HCT116 (cell line): Measurements from ENCODE around the gene LORICRIN. TPM values are rescaled to one million over a fixed set of nuclear protein-coding genes. Genes with fewer than 3 reads are reported as not detected.

Experiments used
- ATAC-seq: fragments of 200-7000 bp; cut with Tn5 transposase; 2 replicates; pipeline ENCODE4 v1.9.1; 2020; ENCODE audit warnings: mild to moderate bottlenecking, moderate library complexity
- BruUV-seq: library from RNA; stranded (reverse); fragments of 400-500 nt; replicated peaks from 2 replicates; lab custom pipeline; 2021; lab: Mats Ljungman, UMichigan
- CTCF ChIA-PET: fragments of 300-600 bp; sonication (Branson Sonifier 250); formaldehyde crosslinking; loops from one replicate; lab custom pipeline; 2021; ENCODE audit warnings: antibody characterized with exemption; lab: Charles Lee
- POLR2A ChIA-PET: fragments of 300-600, 350-600 bp; sonication (Branson Sonifier 250); formaldehyde crosslinking; loops from one replicate; lab custom pipeline; 2021; ENCODE audit warnings: antibody characterized with exemption; lab: Charles Lee
- RAD21 ChIA-PET, 2 experiments: fragments of 300-600 bp; sonication (Branson Sonifier 250); formaldehyde crosslinking; loops; one replicate each; lab custom pipeline; 2023; ENCODE audit warnings: low total read pairs in 2 of 2; ENCODE audit not compliant: uncharacterized antibody in 2 of 2, unreplicated experiment in 2 of 2, low non-redundant PET in 1 of 2; lab: Charles Lee
- DNase-seq: peaks from one replicate; pipeline ENCODE4 v3.0.0-alpha.2; 2010; ENCODE audit warnings: low read depth, low spot score
- H2AFZ ChIP-seq: fragments of 200-600 bp; shearing (Covaris generic), sonication (generic); 2 replicates; pipeline ENCODE4 v1.6.1; 2017; ENCODE audit warnings: low read depth, mixed run types, mixed read lengths, antibody characterized with exemption, low read length; ENCODE audit not compliant: poor library complexity, severe bottlenecking
- H3K27ac ChIP-seq: 2 replicates; pipeline ENCODE4 v1.5.1; 2012; ENCODE audit warnings: low read depth, low read length
- H3K27me3 ChIP-seq: fragments of 200-600 bp; sonication (generic); 2 replicates; pipeline ENCODE4 v1.6.1; 2016; ENCODE audit warnings: mixed run types, low read length, mixed read lengths; ENCODE audit not compliant: insufficient read depth
- H3K36me3 ChIP-seq, 2 experiments: fragments of 200-500 bp in 1 of 2; fragments of 200-600 bp in 1 of 2; sonication (Bioruptor generic) in 1 of 2; sonication (generic) in 1 of 2; 2 replicates each; pipeline versions ENCODE4 v1.5.1 to v1.6.1; 2014 to 2016; ENCODE audit warnings: low read length in 2 of 2, inconsistent platforms in 1 of 2, mixed read lengths in 1 of 2, mixed run types in 1 of 2; ENCODE audit not compliant: insufficient read depth in 2 of 2, control insufficient read depth in 1 of 2
- H3K4me1 ChIP-seq, 2 experiments: fragments of 200-600 bp in 1 of 2; sonication (generic) in 1 of 2; 2 replicates each; pipeline versions ENCODE4 v1.5.1 to v1.6.1; 2012 to 2017; ENCODE audit warnings: low read length in 2 of 2, inconsistent platforms in 1 of 2, mild to moderate bottlenecking in 1 of 2, mixed read lengths in 1 of 2, mixed run types in 1 of 2, moderate library complexity in 1 of 2; ENCODE audit not compliant: insufficient read depth in 2 of 2, control insufficient read depth in 1 of 2
- H3K4me2 ChIP-seq: fragments of 200-600 bp; sonication (generic); 2 replicates; pipeline ENCODE4 v1.6.1; 2017; ENCODE audit warnings: mixed run types, low read length, mixed read lengths
- H3K4me3 ChIP-seq, 2 experiments: fragments of 200-600 bp in 1 of 2; sonication (generic) in 1 of 2; replicated peaks in 1 of 2; 2 replicates each; pipeline ENCODE4 v1.5.1; 2011 to 2016; ENCODE audit warnings: low read length in 2 of 2, control low read depth in 1 of 2, low read depth in 1 of 2, mild to moderate bottlenecking in 1 of 2, mixed read lengths in 1 of 2, mixed run types in 1 of 2
- H3K79me2 ChIP-seq: fragments of 200-600 bp; sonication (generic); 2 replicates; pipeline ENCODE4 v1.6.1; 2017; ENCODE audit warnings: mild to moderate bottlenecking, mixed run types, low read length, moderate library complexity, mixed read lengths; ENCODE audit not compliant: insufficient read depth
- H3K9ac ChIP-seq: fragments of 200-600 bp; sonication (generic); 2 replicates; pipeline ENCODE4 v1.6.1; 2016; ENCODE audit warnings: low read length, mixed read lengths
- H3K9me2 ChIP-seq: fragments of 200-600 bp; sonication (generic), shearing (Covaris generic); 2 replicates; pipeline ENCODE4 v1.6.1; 2017; ENCODE audit warnings: mixed run types, mild to moderate bottlenecking, moderate library complexity; ENCODE audit not compliant: insufficient read depth
- H3K9me3 ChIP-seq, 2 experiments: fragments of 200-500 bp in 1 of 2; fragments of 200-600 bp in 1 of 2; sonication (Bioruptor generic) in 1 of 2; sonication (generic) in 1 of 2; 2 replicates each; pipeline ENCODE4 v1.6.1; 2014 to 2017; ENCODE audit warnings: low read length in 2 of 2, mixed read lengths in 2 of 2, inconsistent platforms in 1 of 2, low read depth in 1 of 2, mild to moderate bottlenecking in 1 of 2, mixed run types in 1 of 2, moderate library complexity in 1 of 2; ENCODE audit not compliant: control insufficient read depth in 1 of 2, insufficient read depth in 1 of 2
- H4K20me1 ChIP-seq: fragments of 200-600 bp; sonication (generic), shearing (Covaris generic); 2 replicates; pipeline ENCODE4 v1.6.1; 2017; ENCODE audit warnings: mixed run types, mild to moderate bottlenecking, moderate library complexity; ENCODE audit not compliant: insufficient read depth
- ATF3 ChIP-seq: IDR thresholded peaks from 2 replicates; pipeline ENCODE4 v1.6.1; 2012
- CBX3 ChIP-seq: IDR thresholded peaks from 2 replicates; pipeline ENCODE4 v1.6.1; 2012; ENCODE audit warnings: low read depth
- CEBPB ChIP-seq: IDR thresholded peaks from 2 replicates; pipeline ENCODE4 v1.6.1; 2012; ENCODE audit warnings: low read depth
- CTCF ChIP-seq, 3 experiments: fragments of 200-600 bp in 1 of 3; sonication (generic) in 1 of 3; IDR thresholded peaks in 2 of 3; conservative IDR thresholded peaks in 1 of 3; 2 replicates each; pipeline ENCODE4 v1.5.1; 2012 to 2017; ENCODE audit warnings: low read depth in 2 of 3, low read length in 2 of 3, antibody characterized with exemption in 1 of 3, borderline replicate concordance in 1 of 3, control low read depth in 1 of 3, mild to moderate bottlenecking in 1 of 3, mixed read lengths in 1 of 3, mixed run types in 1 of 3, moderate library complexity in 1 of 3; ENCODE audit not compliant: insufficient read depth in 1 of 3
- ELF1 ChIP-seq: IDR thresholded peaks from 2 replicates; pipeline ENCODE4 v1.6.1; 2012; ENCODE audit warnings: low read depth, borderline replicate concordance
- EZH2 ChIP-seq: fragments of 200-600 bp; sonication (generic); IDR thresholded peaks from 2 replicates; pipeline ENCODE4 v1.6.1; 2017; ENCODE audit warnings: antibody characterized with exemption, mixed run types
- EZH2phosphoT487 ChIP-seq: fragments of 200-600 bp; IDR thresholded peaks from 2 replicates; pipeline ENCODE4 v1.6.1; 2018; ENCODE audit warnings: antibody characterized with exemption, borderline replicate concordance
- FOSL1 ChIP-seq: IDR thresholded peaks from 2 replicates; pipeline ENCODE4 v1.6.1; 2012; ENCODE audit warnings: low read depth
- JUND ChIP-seq: IDR thresholded peaks from 2 replicates; pipeline ENCODE4 v1.6.1; 2012
- MAX ChIP-seq: IDR thresholded peaks from 2 replicates; pipeline ENCODE4 v1.6.1; 2012
- POLR2A ChIP-seq: IDR thresholded peaks from 2 replicates; pipeline ENCODE4 v1.7.0; 2011; ENCODE audit warnings: borderline replicate concordance; ENCODE audit not compliant: insufficient read depth, insufficient read length; ENCODE audit errors: extremely low read depth
- POLR2AphosphoS5 ChIP-seq: IDR thresholded peaks from 2 replicates; pipeline ENCODE4 v1.6.1; 2011; ENCODE audit warnings: mild to moderate bottlenecking, low read depth, low read length, moderate library complexity
- RAD21 ChIP-seq: IDR thresholded peaks from 2 replicates; pipeline ENCODE4 v1.6.1; 2012; ENCODE audit warnings: low read depth, mild to moderate bottlenecking
- REST ChIP-seq: IDR thresholded peaks from 2 replicates; pipeline ENCODE4 v1.6.1; 2012; ENCODE audit warnings: low read depth
- SP1 ChIP-seq: IDR thresholded peaks from 2 replicates; pipeline ENCODE4 v1.6.1; 2012; ENCODE audit warnings: low read depth
- SRF ChIP-seq: IDR thresholded peaks from 2 replicates; pipeline ENCODE4 v1.6.1; 2012; ENCODE audit warnings: low read depth
- TCF7L2 ChIP-seq: IDR thresholded peaks from 2 replicates; pipeline ENCODE4 v1.7.0; 2011; ENCODE audit warnings: borderline replicate concordance, inconsistent platforms; ENCODE audit not compliant: insufficient read depth, insufficient read length; ENCODE audit errors: extremely low read depth
- YY1 ChIP-seq: IDR thresholded peaks from 2 replicates; pipeline ENCODE4 v1.6.1; 2011; ENCODE audit warnings: low read length, low read depth, moderate library complexity, mild to moderate bottlenecking; ENCODE audit not compliant: insufficient replicate concordance; ENCODE audit errors: extremely low read depth
- ZFX ChIP-seq: fragments of 450-650 bp; IDR thresholded peaks from 2 replicates; pipeline ENCODE4 v1.6.1; 2017
- ZNF274 ChIP-seq: fragments of 200-500 bp; sonication (Bioruptor generic); IDR thresholded peaks from 2 replicates; pipeline ENCODE4 v1.6.1; 2014; ENCODE audit warnings: mild to moderate bottlenecking, low read depth, low read length, inconsistent platforms
- intact Hi-C: fragments of 100-400 bp; cut with micrococcal nuclease; formaldehyde crosslinking; loops from 2 replicates; pipeline ENCODE4 v1.10.0; 2022
- total RNA-seq: library from RNA; stranded (reverse); gene quantifications from one replicate; pipeline ENCODE4 v1.2.1, GENCODE V29; 2021; ENCODE audit not compliant: unreplicated experiment

The LORICRIN gene
- total RNA-seq, 1 experiment from 2014 or later = not detected

- DNase-seq (no peak), ATAC-seq (no peak)
- Histone ChIP-seq H3K9me2 (no peaks in the 10 kb centered on the region), H3K27me3 (no peaks in the 10 kb centered on the region; the same call in 1 of the 2 replicates), H3K36me3 (no peaks in the 10 kb centered on the region), H3K27ac (no peak overlapping the region), H4K20me1 (no peaks in the 10 kb centered on the region), H3K79me2 (no peaks in the 10 kb centered on the region), H2AFZ (no peak overlapping the region), H3K4me2 (no peak overlapping the region), H3K4me3 (no peak overlapping the region), H3K4me1 (peaks cover 4 to 6% of the 10 kb centered on the region in 2 experiments; a peak in 2 of 4 replicates)
- BruUV-seq = no TSS peak
- CTCF ChIA-PET = no interaction called here
- POLR2A ChIA-PET = no interaction called here
- RAD21 ChIA-PET = no interaction called here
- TF ChIP-seq RAD21 = no peak
- TF ChIP-seq SP1 = no peak
- no peak for TF ChIP-seq ELF1
- TF ChIP-seq CEBPB = no peak
- no peak for TF ChIP-seq EZH2
- TF ChIP-seq TCF7L2 = no peak
- TF ChIP-seq REST = no peak
- no peak for TF ChIP-seq ZFX
- TF ChIP-seq ZNF274 = no peak
- TF ChIP-seq CBX3 = no peak
- no peak for TF ChIP-seq ATF3
- TF ChIP-seq CTCF (IDR thresholded peaks at IDR 0.05 in 2 of 3, conservative IDR thresholded peaks at IDR 0.05 in 1 of 3; ENCODE audit: borderline replicate concordance in 1 of 3, insufficient read depth in 1 of 3, low read depth in 2 of 3, low read length in 2 of 3) = no peak
- TF ChIP-seq MAX = no peak
- TF ChIP-seq SRF = no peak
- TF ChIP-seq FOSL1 = no peak
- no peak for TF ChIP-seq EZH2phosphoT487
- no peak for TF ChIP-seq POLR2AphosphoS5
- TF ChIP-seq YY1 = no peak
- no peak for TF ChIP-seq POLR2A
- TF ChIP-seq JUND = no peak
- TF ChIP-seq, all 23 proteins: peak for 0
- Histone ChIP-seq H3K9me3 (no peaks in the 10 kb centered on the region), H3K9ac (no peak overlapping the region)
- intact Hi-C loops = no loop called here
Observed at GRCh38 chr1:153292740-153293479, 33.4 kb downstream of the LORICRIN start.
